Ovary (tissue), 9 donors: ENCODE data around the gene ZNF385D. TPM values are rescaled to one million over a fixed set of nuclear protein-coding genes. Genes with fewer than 3 reads are reported as not detected.
"Not testable (repeated sequence)": the region's sequence is repeated elsewhere in the genome, so short reads cannot be mapped to it uniquely, and the experiment has no call there.

ENCODE experiments used
- DNase-seq, 5 donors: peaks; one replicate each; pipeline ENCODE4 v3.0.0-alpha.2; 2019 to 2020
- H3K27ac ChIP-seq, 2 donors: fragments of 200-600 bp; one replicate each; pipeline versions ENCODE4 v1.5.1 to v1.8.0; 2019 to 2022
- H3K27me3 ChIP-seq: fragments of 200-600 bp; one replicate; pipeline ENCODE4 v1.8.0; 2022
- H3K36me3 ChIP-seq: fragments of 200-600 bp; sonication (generic); one replicate; pipeline ENCODE4 v1.5.1; 2019
- H3K4me1 ChIP-seq: one replicate; pipeline ENCODE4 v1.8.1; 2013; ENCODE audit warnings: mild to moderate bottlenecking, moderate library complexity; ENCODE audit not compliant: insufficient read depth
- H3K4me3 ChIP-seq: fragments of 200-600 bp; sonication (generic); one replicate; pipeline ENCODE4 v1.5.1; 2017
- H3K9me3 ChIP-seq, 2 donors: fragments of 200-600 bp in 1 of 2; sonication (generic) in 1 of 2; one replicate each; pipeline versions ENCODE4 v1.5.1 to v1.8.1; 2013 to 2019; ENCODE audit warnings: mild to moderate bottlenecking in 1 of 2, moderate library complexity in 1 of 2
- CTCF ChIP-seq, 3 donors: fragments of 450-650 bp in 2 of 3; fragments of 200-600 bp in 1 of 3; IDR thresholded peaks; one replicate each; pipeline versions ENCODE4 v1.5.1 to v1.8.0; 2016 to 2022; ENCODE audit warnings: antibody characterized with exemption in 3 of 3, mild to moderate bottlenecking in 1 of 3
- EP300 ChIP-seq: sonication (generic); formaldehyde crosslinking; IDR thresholded peaks from one replicate; pipeline ENCODE4 v1.6.1; 2017; ENCODE audit warnings: antibody characterized with exemption
- POLR2A ChIP-seq: fragments of 450-650 bp; IDR thresholded peaks from one replicate; pipeline ENCODE4 v1.6.1; 2017; ENCODE audit warnings: antibody characterized with exemption, mild to moderate bottlenecking, moderate library complexity
- WGBS, 3 donors: extraction: QIAGEN DNeasy Blood & Tissue Kit in 1 of 3; methylation state at CpG; one replicate each; pipeline versions ENCODE4 v1.1.5 to v1.1.7; 2013 to 2017; 5-methylcytosine and 5-hydroxymethylcytosine counted together
- intact Hi-C, 4 donors: fragments of 100-400 bp; cut with DNase I; formaldehyde crosslinking; loops; one replicate each; pipeline versions ENCODE4 v1.11.0 to v1.15.1; 2022 to 2023
- polyA plus RNA-seq, 2 donors: library from polyadenylated mRNA; stranded (reverse); fragments of 200-250 nt in 1 of 2; fragments of 350-450 nt in 1 of 2; fragmentation: Illumina TruSeq in 1 of 2; extraction: RNeasy Lipid Tissue Mini Kit (QIAGEN cat#74804) in 1 of 2; gene quantifications; one replicate each; pipeline ENCODE4 v1.2.3, GENCODE V29; 2013 to 2014
- total RNA-seq, 7 donors: library from RNA; depleted of rRNA in 2 of 7; stranded (reverse); fragments of >200 nt in 2 of 7; fragmentation: NEBNext Ultra II Directional in 3 of 7; extraction: Animal tissue kit (Norgen Biotek cat#: 25700) in 3 of 7; gene quantifications; one replicate each; pipeline versions ENCODE4 v1.1.0 to v1.2.4, GENCODE V29; 2016 to 2023
- donor health status: DM: no; HTN: no; CAD: no; lungs with moderate emphysema.
- donor health status: DM: no; HTN: no; CAD: no.
- donor health status: Bipolar disorder and iron deficiency.
- donor health status: DM: yes; HTN: yes; CAD: no.
- donor health status: DM: no; HTN: no; CAD: no.
- donor health status: DM: yes; HTN: yes; CAD: no.

Gene ZNF385D
- total and polyA plus RNA-seq, 9 donors: 0.33 to 9.3 (median 2.6) TPM

GRCh38 chr3:21390136-21390535 lies 360.9 kb downstream of the ZNF385D start:
- TF ChIP-seq CTCF (IDR thresholded peaks at IDR 0.05) (no peak), EP300 (no peak), POLR2A (no peak)
- Histone ChIP-seq H3K4me3 (no peak overlapping the region), H3K27ac (no peak overlapping the region), H3K36me3 (no peaks in the 10 kb centered on the region), H3K27me3 (no peaks in the 10 kb centered on the region), H3K9me3 (no peaks in the 10 kb centered on the region), H3K4me1 (no peaks in the 10 kb centered on the region)
- intact Hi-C loops: no loop called here
- DNase-seq: no peak
- 42 to 52% (median 44%) methylated on average over 3 of the region's 3 CpGs for WGBS, 3 donors

- H3K27ac ChIP-seq, H3K36me3 ChIP-seq, DNase-seq, H3K9me3 ChIP-seq, intact Hi-C loops, H3K27me3 ChIP-seq, H3K4me1 ChIP-seq, H3K4me3 ChIP-seq: not testable (repeated sequence)
- 89 to 96% (median 91%) methylated on average over 23 to 30 of the region's 30 CpGs for WGBS, 3 donors
These were observed 363.7 kb downstream of the ZNF385D start for GRCh38 chr3:21387142-21387826.

- H3K27ac ChIP-seq, DNase-seq, intact Hi-C loops, H3K27me3 ChIP-seq, H3K36me3 ChIP-seq, H3K9me3 ChIP-seq, H3K4me3 ChIP-seq, H3K4me1 ChIP-seq: not testable (repeated sequence)
- WGBS, 3 donors: 90 to 95% (median 90%) methylated on average over 5 of the region's 5 CpGs
These were observed 373.0 kb downstream of the ZNF385D start for GRCh38 chr3:21378036-21378435.

GRCh38 chr3:21377071-21377769 lies 373.8 kb downstream of the ZNF385D start:
- no peak for DNase-seq
- Histone ChIP-seq H3K4me3 (no peak overlapping the region), H3K9me3 (no peaks in the 10 kb centered on the region), H3K36me3 (no peaks in the 10 kb centered on the region), H3K27me3 (no peaks in the 10 kb centered on the region), H3K27ac (no peak overlapping the region), H3K4me1 (no peaks in the 10 kb centered on the region)
- intact Hi-C loops: no loop called here
- TF ChIP-seq CTCF (IDR thresholded peaks at IDR 0.05): no peak
- no peak for TF ChIP-seq POLR2A
- TF ChIP-seq EP300: no peak

GRCh38 chr3:21372316-21372715 lies 378.7 kb downstream of the ZNF385D start:
- Histone ChIP-seq H3K4me1 (no peaks in the 10 kb centered on the region), H3K9me3 (no peaks in the 10 kb centered on the region), H3K27ac (no peak overlapping the region), H3K4me3 (no peak overlapping the region), H3K27me3 (no peaks in the 10 kb centered on the region), H3K36me3 (no peaks in the 10 kb centered on the region)
- DNase-seq: no peak
- intact Hi-C loops: no loop called here
- WGBS, 3 donors: 69 to 80% (median 76%) methylated on average over 5 of the region's 5 CpGs
- TF ChIP-seq CTCF (IDR thresholded peaks at IDR 0.05): no peak
- no peak for TF ChIP-seq EP300
- no peak for TF ChIP-seq POLR2A
